GM13977 (cell line): ENCODE measurements around the gene EML4.

ENCODE experiments used
- DNase-seq: peaks from one replicate; pipeline ENCODE4 v3.0.0; 2012; ENCODE audit warnings: low spot score
- in situ Hi-C: fragments of 300-500 bp; cut with MboI; formaldehyde crosslinking; loops from one replicate; pipeline ENCODE4 v1.12.0; 2022; ENCODE audit warnings: low sequenced_read_pairs, low pct_unique_long_range_greater_than_20kb, mixed read lengths, inconsistent platforms; ENCODE audit not compliant: unreplicated experiment
- TF ChIP-seq, protein P1 (sequence below): IDR thresholded peaks from 2 replicates; pipeline ENCODE4 v1.5.1; 2012; ENCODE audit warnings: mild to moderate bottlenecking, control low read depth; ENCODE audit not compliant: insufficient read depth; ENCODE audit errors: extremely low read depth, missing control alignments

The EML4 gene

GRCh38 chr2:42286268-42286946 is 117.3 kb downstream of the EML4 start:
- TF ChIP-seq, protein P1, sequence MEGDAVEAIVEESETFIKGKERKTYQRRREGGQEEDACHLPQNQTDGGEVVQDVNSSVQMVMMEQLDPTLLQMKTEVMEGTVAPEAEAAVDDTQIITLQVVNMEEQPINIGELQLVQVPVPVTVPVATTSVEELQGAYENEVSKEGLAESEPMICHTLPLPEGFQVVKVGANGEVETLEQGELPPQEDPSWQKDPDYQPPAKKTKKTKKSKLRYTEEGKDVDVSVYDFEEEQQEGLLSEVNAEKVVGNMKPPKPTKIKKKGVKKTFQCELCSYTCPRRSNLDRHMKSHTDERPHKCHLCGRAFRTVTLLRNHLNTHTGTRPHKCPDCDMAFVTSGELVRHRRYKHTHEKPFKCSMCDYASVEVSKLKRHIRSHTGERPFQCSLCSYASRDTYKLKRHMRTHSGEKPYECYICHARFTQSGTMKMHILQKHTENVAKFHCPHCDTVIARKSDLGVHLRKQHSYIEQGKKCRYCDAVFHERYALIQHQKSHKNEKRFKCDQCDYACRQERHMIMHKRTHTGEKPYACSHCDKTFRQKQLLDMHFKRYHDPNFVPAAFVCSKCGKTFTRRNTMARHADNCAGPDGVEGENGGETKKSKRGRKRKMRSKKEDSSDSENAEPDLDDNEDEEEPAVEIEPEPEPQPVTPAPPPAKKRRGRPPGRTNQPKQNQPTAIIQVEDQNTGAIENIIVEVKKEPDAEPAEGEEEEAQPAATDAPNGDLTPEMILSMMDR, result no peak
- no peak for DNase-seq
- in situ Hi-C loops, result no loop called here

GRCh38 chr2:42288811-42289210 is 119.7 kb downstream of the EML4 start:
- no peak for DNase-seq
- TF ChIP-seq, protein P1, result no peak
- in situ Hi-C loops, result no loop called here

DNA sequence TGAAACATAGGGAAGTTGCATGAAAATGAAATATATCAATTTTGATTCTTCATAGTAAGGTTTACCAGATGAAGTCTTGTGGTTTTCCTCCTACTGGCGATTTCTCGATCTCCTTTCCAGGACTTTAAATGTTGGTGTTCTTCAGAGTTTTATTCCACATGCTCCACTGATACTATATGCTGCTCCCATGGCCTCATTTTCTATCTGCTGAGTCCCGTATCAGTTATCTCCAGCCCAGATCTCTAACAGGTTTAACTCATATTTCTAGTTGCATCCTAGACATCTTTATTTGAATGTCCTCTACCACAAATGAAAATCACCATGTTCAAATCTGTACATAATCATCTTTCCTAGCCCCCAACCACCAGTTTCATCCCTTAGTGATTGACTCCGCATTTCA is 120.1 kb downstream of the EML4 start:
- in situ Hi-C loops, result no loop called here
- no peak for DNase-seq
- TF ChIP-seq, protein P1, result no peak

- DNase-seq, result no peak
- TF ChIP-seq, protein P1, result no peak
- in situ Hi-C loops, result no loop called here
These were observed 120.9 kb downstream of the EML4 start for GRCh38 chr2:42290005-42290404.

- in situ Hi-C loops, result no loop called here
These were observed 123.9 kb downstream of the EML4 start for GRCh38 chr2:42293019-42293418.

GRCh38 chr2:42296226-42296625 is 127.1 kb downstream of the EML4 start:
- peak; percentile 28 for DNase-seq

More at GRCh38 chr2:42293019-42293418, 123.9 kb downstream of the EML4 start:
- DNase-seq, result no peak
- TF ChIP-seq, protein P1, result no peak

More at GRCh38 chr2:42296226-42296625, 127.1 kb downstream of the EML4 start:
- TF ChIP-seq, protein P1, result no peak
- in situ Hi-C loops, result no loop called here
